GM23248 (cell line): Measurements from ENCODE around the gene SCGB1A1. TPM values are rescaled to one million over a fixed set of nuclear protein-coding genes. Genes with fewer than 3 reads are reported as not detected.

Experiments
- DNase-seq: peaks from one replicate; pipeline ENCODE4 v3.0.0-alpha.2; 2015
- H2AFZ ChIP-seq: fragments of 200-600 bp; sonication (generic); 2 replicates; pipeline ENCODE4 v1.6.1; 2016; ENCODE audit warnings: antibody characterized with exemption
- H3F3A ChIP-seq: fragments of 200-600 bp; sonication (generic); 2 replicates; pipeline ENCODE4 v1.6.1; 2016; ENCODE audit warnings: mild to moderate bottlenecking, antibody characterized with exemption, mixed run types; ENCODE audit not compliant: insufficient read depth
- H3K27ac ChIP-seq: fragments of 200-600 bp; sonication (generic); 2 replicates; pipeline ENCODE4 v1.5.1; 2016; ENCODE audit warnings: mild to moderate bottlenecking
- H3K27me3 ChIP-seq: fragments of 200-600 bp; sonication (generic); replicated peaks from 2 replicates; pipeline ENCODE4 v1.6.1; 2016; ENCODE audit warnings: mild to moderate bottlenecking; ENCODE audit not compliant: insufficient read depth
- H3K36me3 ChIP-seq: fragments of 200-600 bp; sonication (generic); 2 replicates; pipeline ENCODE4 v1.6.1; 2016; ENCODE audit warnings: low read depth, mild to moderate bottlenecking
- H3K4me1 ChIP-seq: fragments of 200-600 bp; sonication (generic); 2 replicates; pipeline ENCODE4 v1.6.1; 2016; ENCODE audit warnings: mild to moderate bottlenecking; ENCODE audit not compliant: insufficient read depth
- H3K4me2 ChIP-seq: fragments of 200-600 bp; sonication (generic); one replicate; pipeline ENCODE4 v1.6.1; 2016; ENCODE audit warnings: mild to moderate bottlenecking; ENCODE audit not compliant: unreplicated experiment
- H3K4me3 ChIP-seq: fragments of 200-600 bp; sonication (generic); 2 replicates; pipeline ENCODE4 v1.5.1; 2016; ENCODE audit warnings: mild to moderate bottlenecking
- H3K79me2 ChIP-seq: fragments of 200-600 bp; sonication (generic); 2 replicates; pipeline ENCODE4 v1.6.1; 2016; ENCODE audit warnings: mild to moderate bottlenecking; ENCODE audit not compliant: insufficient read depth
- H3K9ac ChIP-seq: fragments of 200-600 bp; sonication (generic); 2 replicates; pipeline ENCODE4 v1.6.1; 2016; ENCODE audit warnings: mild to moderate bottlenecking
- H3K9me2 ChIP-seq: fragments of 200-600 bp; sonication (generic); 2 replicates; pipeline ENCODE4 v1.6.1; 2016; ENCODE audit warnings: mixed run types, mild to moderate bottlenecking, moderate library complexity; ENCODE audit not compliant: insufficient read depth
- H3K9me3 ChIP-seq: fragments of 200-600 bp; sonication (generic); one replicate; pipeline ENCODE4 v1.6.1; 2017; ENCODE audit warnings: low read depth
- H4K20me1 ChIP-seq: fragments of 200-600 bp; sonication (generic); 2 replicates; pipeline ENCODE4 v1.6.0; 2016; ENCODE audit not compliant: insufficient read depth
- EZH2 ChIP-seq: fragments of 200-600 bp; sonication (generic); IDR thresholded peaks from 2 replicates; pipeline ENCODE4 v1.6.1; 2018; ENCODE audit warnings: antibody characterized with exemption, mild to moderate bottlenecking; ENCODE audit not compliant: insufficient read depth, poor library complexity, severe bottlenecking
- EZH2phosphoT487 ChIP-seq: fragments of 200-600 bp; sonication (generic); IDR thresholded peaks from 2 replicates; pipeline ENCODE4 v1.6.1; 2018; ENCODE audit warnings: antibody characterized with exemption, moderate library complexity, mild to moderate bottlenecking, low read depth; ENCODE audit not compliant: insufficient read depth
- WGBS, 2 experiments: methylation state at CpG; one replicate each; pipeline ENCODE4 v1.1.6; 2015 to 2017; ENCODE audit warnings: low lambda C conversion rate in 2 of 2, low coverage in 1 of 2; ENCODE audit errors: missing lambda C conversion rate in 2 of 2; 5-methylcytosine and 5-hydroxymethylcytosine counted together
- in situ Hi-C: fragments of 300-500 bp; cut with MboI; formaldehyde crosslinking; loops from 2 replicates; pipeline ENCODE4 v1.15.0; 2020
- polyA plus RNA-seq: library from polyadenylated mRNA; unstranded; fragments of >200 nt; fragmentation: Nextera tagmentation; extraction: Ambion mirVana; gene quantifications from 2 replicates; pipeline ENCODE4 v1.2.1, GENCODE V29; 2016
- total RNA-seq: library from RNA; depleted of rRNA; stranded (reverse); fragments of >200 nt; shearing (Covaris generic); gene quantifications from 2 replicates; pipeline ENCODE4 v1.2.3, GENCODE V29; 2014

Gene SCGB1A1
- total and polyA plus RNA-seq, 2 experiments from 2014 or later = not detected

DNA sequence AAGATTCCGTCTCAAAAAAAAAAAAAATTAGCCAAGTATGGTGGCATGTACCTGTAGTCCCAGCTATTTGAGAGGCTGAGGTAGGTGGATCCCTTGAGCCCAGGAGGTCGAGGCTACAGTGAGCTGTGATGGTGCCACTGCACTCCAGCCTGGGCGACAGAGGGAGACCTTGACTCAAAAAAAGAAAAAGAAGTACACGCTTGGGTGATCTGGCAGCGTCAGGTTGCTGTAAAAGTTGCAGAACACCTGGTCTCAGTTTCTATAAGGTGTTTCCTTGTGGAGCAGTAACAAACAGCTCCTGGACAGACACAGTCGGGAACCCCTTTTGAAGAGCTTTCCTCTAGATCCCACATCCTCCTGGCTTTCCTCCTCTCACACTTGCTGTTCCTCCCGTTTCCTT is 45.8 kb downstream of the SCGB1A1 start:
- TF ChIP-seq EZH2 = no peak
- no peak for TF ChIP-seq EZH2phosphoT487
- Histone ChIP-seq H3K4me2 (no peak overlapping the region), H3K9me2 (no peaks in the 10 kb centered on the region), H3K79me2 (no peaks in the 10 kb centered on the region), H3K27ac (no peak overlapping the region), H4K20me1 (no peaks in the 10 kb centered on the region), H3F3A (peaks cover 4% of the 10 kb centered on the region; the same call in 1 of the 2 replicates), H3K27me3 (no peaks in the 10 kb centered on the region), H3K36me3 (no peaks in the 10 kb centered on the region), H3K4me3 (no peak overlapping the region), H2AFZ (no peak overlapping the region), H3K9me3 (no peaks in the 10 kb centered on the region), H3K4me1 (peaks cover 17% of the 10 kb centered on the region), H3K9ac (no peak overlapping the region)
- WGBS, 2 experiments = 85 to 86% methylated on average over 7 of the region's 7 CpGs
- in situ Hi-C loops = no loop called here
- no peak for DNase-seq

DNA sequence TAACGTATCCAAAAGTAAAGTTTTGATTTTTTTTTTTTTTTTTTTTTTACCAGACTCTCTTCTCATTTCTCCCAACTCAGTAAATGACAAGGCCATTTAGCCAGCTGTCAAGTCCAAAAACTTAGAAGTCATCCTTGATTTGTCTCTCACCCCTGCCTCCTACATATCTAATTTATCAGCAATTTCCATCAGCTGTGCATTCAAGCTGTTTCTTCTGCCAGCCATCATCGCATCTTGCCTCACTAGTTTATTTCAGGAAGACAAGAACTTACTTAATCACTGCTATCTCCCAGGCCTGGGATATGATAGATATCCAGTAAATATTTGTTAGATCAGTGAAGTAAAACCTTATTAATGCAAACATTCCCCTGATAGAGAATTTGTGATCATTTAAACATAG is 47.6 kb downstream of the SCGB1A1 start:
- H3K9me3 ChIP-seq = no peaks in the 10 kb centered on the region
- no peak overlapping the region for H3K4me2 ChIP-seq
- H4K20me1 ChIP-seq = no peaks in the 10 kb centered on the region
- H3K27ac ChIP-seq = no peak overlapping the region
- H3K27me3 ChIP-seq = no peaks in the 10 kb centered on the region
- no peak overlapping the region for H2AFZ ChIP-seq
- H3K4me3 ChIP-seq = no peak overlapping the region
- H3K9ac ChIP-seq = no peak overlapping the region
- H3K36me3 ChIP-seq = no peaks in the 10 kb centered on the region
- in situ Hi-C loops = no loop called here
- 93 to 95% methylated on average over 2 of the region's 2 CpGs for WGBS, 2 experiments
- H3K4me1 ChIP-seq = peaks cover 14% of the 10 kb centered on the region
- DNase-seq = no peak
- peaks cover 4% of the 10 kb centered on the region; the same call in 1 of the 2 replicates for H3F3A ChIP-seq
- H3K9me2 ChIP-seq = no peaks in the 10 kb centered on the region
- TF ChIP-seq EZH2phosphoT487 (no peak), EZH2 (no peak)
- no peaks in the 10 kb centered on the region for H3K79me2 ChIP-seq

DNA sequence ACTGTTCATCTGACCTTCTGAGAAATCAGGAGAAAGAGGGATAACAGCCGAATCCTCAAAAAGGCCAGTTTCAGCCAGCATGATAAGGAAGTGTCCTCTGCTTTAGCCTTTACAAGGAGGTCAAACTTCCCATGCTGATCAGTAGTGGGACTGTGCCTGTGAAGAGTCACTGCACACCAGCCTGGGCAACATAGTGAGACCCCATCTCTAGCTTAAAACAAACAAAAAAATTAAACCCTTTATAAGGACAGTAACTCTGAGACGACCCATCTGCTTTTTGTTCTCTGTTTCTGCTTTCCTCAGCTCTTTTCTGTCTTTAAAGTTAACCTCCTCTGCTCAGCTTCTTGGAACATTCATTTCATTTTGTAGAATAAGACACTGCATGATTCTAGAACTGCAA is 49.7 kb downstream of the SCGB1A1 start:
- no peak overlapping the region for H3K27ac ChIP-seq
- H3K9me2 ChIP-seq = no peaks in the 10 kb centered on the region
- no peak overlapping the region for H3K4me3 ChIP-seq
- H3K9ac ChIP-seq = no peak overlapping the region
- H3F3A ChIP-seq = no peaks in the 10 kb centered on the region
- no peak for TF ChIP-seq EZH2phosphoT487
- TF ChIP-seq EZH2 = no peak
- no peak overlapping the region for H2AFZ ChIP-seq
- H3K4me1 ChIP-seq = peaks cover 10% of the 10 kb centered on the region
- no peak for DNase-seq
- no peaks in the 10 kb centered on the region for H3K27me3 ChIP-seq
- in situ Hi-C loops = no loop called here
- H3K79me2 ChIP-seq = no peaks in the 10 kb centered on the region
- H3K36me3 ChIP-seq = no peaks in the 10 kb centered on the region
- WGBS, 2 experiments = 18 to 31% methylated on average over 2 of the region's 2 CpGs
- H4K20me1 ChIP-seq = no peaks in the 10 kb centered on the region
- H3K9me3 ChIP-seq = no peaks in the 10 kb centered on the region
- no peak overlapping the region for H3K4me2 ChIP-seq

DNA sequence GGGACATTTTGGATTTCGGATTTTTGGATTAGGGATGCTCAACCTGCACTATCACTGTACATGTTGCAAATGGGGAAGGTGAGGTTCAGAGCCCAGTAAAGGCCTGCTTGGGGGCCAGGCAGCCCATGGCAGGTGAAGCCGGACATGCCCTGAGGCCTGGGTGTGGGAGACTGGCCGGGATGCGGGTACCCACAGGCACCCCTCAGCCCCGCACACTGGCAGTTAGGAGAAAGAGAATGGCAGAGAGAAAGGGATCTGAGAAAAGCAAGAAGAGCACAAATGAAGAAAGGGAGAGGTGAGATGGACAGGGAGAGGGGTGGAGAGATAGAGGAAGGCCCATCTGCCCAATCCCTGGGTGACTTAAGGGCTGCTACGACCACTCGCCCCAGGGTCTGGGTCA is 52.8 kb downstream of the SCGB1A1 start:
- H3K9ac ChIP-seq = no peak overlapping the region
- no peak overlapping the region for H3K27ac ChIP-seq
- no peaks in the 10 kb centered on the region for H3K36me3 ChIP-seq
- TF ChIP-seq EZH2 = no peak
- TF ChIP-seq EZH2phosphoT487 = no peak
- no peak for DNase-seq
- H4K20me1 ChIP-seq = no peaks in the 10 kb centered on the region
- H3F3A ChIP-seq = no peaks in the 10 kb centered on the region
- H3K4me1 ChIP-seq = peaks cover 10% of the 10 kb centered on the region
- H3K4me2 ChIP-seq = no peak overlapping the region
- in situ Hi-C loops = no loop called here
- H3K4me3 ChIP-seq = no peak overlapping the region
- H2AFZ ChIP-seq = no peak overlapping the region
- no peaks in the 10 kb centered on the region for H3K27me3 ChIP-seq
- WGBS, 2 experiments = 100% methylated on average over 7 of the region's 7 CpGs
- H3K9me2 ChIP-seq = no peaks in the 10 kb centered on the region
- H3K79me2 ChIP-seq = no peaks in the 10 kb centered on the region
- H3K9me3 ChIP-seq = no peaks in the 10 kb centered on the region
